ENCODE results near the gene DEFB131B.

- TF ChIP-seq POLR2AphosphoS5 (IDR thresholded peaks at IDR 0.05) = no peak
- TF ChIP-seq, protein P1, sequence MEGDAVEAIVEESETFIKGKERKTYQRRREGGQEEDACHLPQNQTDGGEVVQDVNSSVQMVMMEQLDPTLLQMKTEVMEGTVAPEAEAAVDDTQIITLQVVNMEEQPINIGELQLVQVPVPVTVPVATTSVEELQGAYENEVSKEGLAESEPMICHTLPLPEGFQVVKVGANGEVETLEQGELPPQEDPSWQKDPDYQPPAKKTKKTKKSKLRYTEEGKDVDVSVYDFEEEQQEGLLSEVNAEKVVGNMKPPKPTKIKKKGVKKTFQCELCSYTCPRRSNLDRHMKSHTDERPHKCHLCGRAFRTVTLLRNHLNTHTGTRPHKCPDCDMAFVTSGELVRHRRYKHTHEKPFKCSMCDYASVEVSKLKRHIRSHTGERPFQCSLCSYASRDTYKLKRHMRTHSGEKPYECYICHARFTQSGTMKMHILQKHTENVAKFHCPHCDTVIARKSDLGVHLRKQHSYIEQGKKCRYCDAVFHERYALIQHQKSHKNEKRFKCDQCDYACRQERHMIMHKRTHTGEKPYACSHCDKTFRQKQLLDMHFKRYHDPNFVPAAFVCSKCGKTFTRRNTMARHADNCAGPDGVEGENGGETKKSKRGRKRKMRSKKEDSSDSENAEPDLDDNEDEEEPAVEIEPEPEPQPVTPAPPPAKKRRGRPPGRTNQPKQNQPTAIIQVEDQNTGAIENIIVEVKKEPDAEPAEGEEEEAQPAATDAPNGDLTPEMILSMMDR (IDR thresholded peaks at IDR 0.05) = no peak
These were observed 34.4 kb upstream of the DEFB131B start for GRCh38 chr11:71843858-71844257.

Measured in transverse colon (tissue), 4 donors.